ENCODE data around the gene TCF20.

TCF20 gene

DNA sequence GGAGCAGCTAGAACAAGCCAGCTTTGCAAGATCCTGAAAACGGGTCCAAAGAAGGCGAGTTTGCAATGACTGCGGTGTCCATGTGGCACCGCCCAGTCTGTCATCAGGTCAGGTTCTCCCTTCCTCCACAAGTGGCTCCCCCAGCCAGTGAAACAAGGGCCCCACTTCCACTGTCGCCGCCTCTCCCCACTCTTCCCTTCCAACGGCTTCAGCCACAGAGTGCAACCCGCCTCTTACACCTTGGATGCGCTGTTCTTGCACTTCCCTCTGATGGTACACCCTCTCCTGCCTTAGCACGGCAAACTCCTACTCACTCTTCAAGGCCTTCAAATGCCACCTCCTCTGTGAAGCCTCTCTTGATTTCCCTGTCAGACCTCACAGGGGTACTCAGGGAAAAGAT is 10.8 kb upstream of the TCF20 start:
- no peak for DNase-seq

GRCh38 chr22:42280836-42281235 is 10.4 kb upstream of the TCF20 start:
- no peak for DNase-seq

DNA sequence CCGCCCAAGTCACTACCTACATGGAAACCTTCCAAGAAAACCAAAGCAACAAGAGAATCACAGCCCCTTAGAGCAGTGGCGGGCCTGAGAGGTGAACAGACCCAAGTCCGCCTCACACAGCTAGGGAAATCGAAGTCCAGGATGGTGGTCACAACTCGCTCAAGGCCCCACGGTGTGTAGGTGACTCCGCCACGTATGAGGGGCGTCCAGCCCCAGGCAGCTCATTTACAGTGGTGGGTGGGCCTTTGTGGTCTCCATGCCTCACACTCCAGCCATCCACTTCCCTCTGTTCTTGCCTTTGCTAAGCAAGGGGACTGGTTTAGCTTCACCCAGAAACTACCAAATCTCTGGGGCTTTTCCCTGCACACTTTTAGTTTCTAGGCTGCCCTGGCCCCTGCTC is 9.7 kb upstream of the TCF20 start:
- DNase-seq: no peak

DNA sequence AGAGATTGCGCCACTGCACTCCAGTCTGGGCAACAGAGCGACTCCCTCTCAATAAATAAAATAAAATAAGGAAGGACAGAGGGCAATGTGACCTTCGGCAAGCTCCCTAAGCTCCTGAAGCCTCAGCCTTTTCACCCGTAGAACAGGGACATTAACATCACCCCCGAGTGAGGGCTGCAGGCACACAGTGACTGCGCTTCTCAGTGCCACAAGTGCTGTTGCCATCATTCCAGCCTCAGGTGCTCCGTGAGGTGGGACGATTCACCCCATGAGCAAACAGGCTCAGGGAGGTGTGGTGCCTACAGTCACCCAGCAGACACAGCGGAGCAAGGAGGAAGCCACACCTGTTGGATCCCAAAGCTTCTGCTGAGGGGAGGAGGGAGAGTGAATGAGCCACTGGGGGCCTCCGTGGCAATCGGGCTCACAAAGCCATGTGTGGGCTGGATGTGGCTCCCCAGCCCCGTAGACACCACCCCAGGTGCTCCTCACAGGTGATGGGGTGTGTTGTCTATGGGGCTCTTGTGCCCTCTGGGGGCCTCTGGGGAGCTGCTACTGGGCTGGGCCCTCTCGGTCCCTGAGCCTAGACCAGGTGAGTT is 9.1 kb upstream of the TCF20 start:
- no peak for DNase-seq

- DNase-seq: no peak
These were observed 7.7 kb upstream of the TCF20 start for GRCh38 chr22:42277988-42278776.

DNA sequence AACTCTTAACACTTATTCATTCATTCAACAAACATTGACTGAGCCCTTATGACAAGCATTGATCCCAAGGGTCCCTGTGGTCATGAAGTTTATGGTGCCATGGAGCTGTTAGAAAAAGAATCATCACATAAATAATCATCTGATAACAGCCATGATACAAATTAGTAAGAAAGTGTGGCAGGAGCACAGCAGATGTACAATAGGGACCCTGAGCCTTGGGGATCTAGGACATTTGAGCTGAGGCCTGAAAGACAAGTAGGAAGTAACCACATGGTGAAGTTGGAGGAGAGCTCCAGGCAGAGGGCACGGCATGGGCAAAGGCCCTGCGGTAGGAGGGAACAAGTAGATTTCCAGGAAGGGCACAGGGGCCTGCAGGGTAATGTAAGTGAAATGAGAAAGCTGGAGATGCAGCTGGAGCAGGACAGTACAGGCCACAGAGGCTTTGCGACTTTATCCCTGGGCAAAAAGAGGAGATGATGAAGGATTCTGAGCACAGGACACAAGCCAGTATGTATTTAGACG is 6.8 kb upstream of the TCF20 start:
- no peak for DNase-seq

GRCh38 chr22:42275970-42276369 is 5.5 kb upstream of the TCF20 start:
- DNase-seq: no peak

DNA sequence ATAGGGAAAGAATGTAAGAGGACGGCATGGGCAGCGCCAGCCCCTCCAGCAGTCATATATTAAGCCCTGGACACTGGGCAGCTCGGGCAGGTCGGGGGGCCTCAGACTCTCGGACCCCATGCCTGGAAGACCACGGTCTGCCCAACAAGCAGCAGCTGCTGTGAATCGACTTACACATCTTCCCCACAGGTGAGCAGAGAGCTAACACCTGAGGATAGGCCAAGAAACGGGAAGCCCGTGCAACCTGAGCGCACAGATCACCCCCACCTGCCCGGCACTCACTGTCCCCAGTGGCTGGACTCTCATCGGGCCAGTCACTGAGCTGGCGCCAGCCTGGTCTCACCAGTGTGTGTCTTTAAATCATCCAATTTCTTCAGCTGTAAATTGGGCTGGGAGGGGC is 4.7 kb upstream of the TCF20 start:
- no peak for DNase-seq

GRCh38 chr22:42273855-42274451 is 3.5 kb upstream of the TCF20 start:
- no peak for DNase-seq

DNA sequence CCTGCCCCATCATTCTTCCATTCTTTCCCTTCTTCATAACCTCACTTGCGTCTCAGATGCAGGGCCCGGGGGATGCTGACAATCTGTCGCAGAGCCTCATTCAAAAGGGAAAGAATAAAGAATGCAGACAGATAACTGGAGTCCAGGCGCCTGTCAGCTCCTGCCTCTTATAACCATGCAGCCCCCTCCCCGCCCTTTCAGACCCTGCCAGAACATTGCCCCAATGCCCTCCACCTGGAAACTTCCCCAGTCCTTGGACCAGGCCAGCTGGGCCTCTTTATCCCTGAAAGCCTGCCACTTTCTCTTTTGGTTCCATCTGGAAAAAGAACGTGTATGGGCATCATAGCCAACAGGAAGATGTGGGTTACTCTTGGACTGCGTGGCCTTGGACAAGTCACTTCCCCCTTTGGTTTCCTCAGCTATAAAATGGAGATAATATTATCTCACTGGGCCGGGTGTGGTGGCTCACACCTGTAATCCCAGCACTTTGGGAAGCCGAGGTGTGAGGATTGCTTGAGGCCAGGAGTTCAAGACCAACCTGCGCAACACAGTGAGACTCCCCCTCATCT is 2.1 kb upstream of the TCF20 start:
- DNase-seq: no peak

DNA sequence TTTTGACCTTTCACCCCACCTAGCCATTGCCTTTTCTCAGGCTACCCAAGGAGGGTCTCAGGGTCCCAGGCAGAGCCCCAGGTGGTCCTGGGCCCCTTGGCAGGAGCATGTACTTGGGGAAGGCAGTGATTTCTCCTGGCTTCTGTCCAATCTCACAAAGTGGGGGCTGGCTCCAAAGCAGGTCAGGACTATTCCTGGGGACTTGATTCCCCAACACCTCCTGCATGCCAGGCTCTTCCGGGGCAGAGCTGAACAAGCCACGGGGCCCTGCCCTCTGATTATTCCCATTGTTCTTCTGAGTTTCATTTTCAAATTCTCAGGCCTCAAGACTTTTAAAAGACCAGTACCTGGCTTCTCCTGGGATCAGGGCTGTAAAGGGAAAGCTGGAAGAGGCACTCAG is 1.5 kb upstream of the TCF20 start:
- DNase-seq: no peak

DNA sequence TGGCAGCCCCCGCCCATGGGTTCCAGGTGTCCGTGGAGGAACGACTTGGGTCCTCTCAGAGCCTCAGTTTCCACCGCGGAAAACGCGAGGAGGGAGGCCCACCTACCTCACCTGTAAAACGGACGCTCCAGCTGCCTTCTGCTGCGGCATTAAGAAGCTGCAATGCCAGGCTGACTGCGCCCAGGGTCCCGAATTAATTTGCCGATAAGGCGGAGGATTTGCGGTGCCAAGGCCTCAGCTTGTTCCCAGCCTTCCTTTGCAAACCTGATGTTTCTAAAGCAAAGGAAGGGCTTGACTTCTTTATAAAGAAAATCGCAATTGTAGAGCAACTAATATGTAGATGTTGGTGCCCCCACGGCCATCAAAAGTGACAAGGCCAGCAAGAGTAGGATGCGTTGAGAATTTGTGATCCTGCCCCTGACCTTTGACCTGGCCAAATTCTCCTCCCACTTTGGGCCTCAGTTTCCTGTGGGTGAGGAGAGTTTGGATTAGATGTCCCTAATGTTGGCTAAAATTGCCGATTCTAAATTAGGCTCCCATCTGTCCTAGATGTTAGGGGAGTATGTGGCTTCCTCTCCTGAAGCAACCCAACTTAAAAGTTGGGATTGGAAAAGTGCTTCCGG is 849 bp upstream of the TCF20 start:
- DNase-seq: no peak

- no peak for DNase-seq
These were observed 310 bp downstream of the TCF20 start for GRCh38 chr22:42270176-42270509.

DNA sequence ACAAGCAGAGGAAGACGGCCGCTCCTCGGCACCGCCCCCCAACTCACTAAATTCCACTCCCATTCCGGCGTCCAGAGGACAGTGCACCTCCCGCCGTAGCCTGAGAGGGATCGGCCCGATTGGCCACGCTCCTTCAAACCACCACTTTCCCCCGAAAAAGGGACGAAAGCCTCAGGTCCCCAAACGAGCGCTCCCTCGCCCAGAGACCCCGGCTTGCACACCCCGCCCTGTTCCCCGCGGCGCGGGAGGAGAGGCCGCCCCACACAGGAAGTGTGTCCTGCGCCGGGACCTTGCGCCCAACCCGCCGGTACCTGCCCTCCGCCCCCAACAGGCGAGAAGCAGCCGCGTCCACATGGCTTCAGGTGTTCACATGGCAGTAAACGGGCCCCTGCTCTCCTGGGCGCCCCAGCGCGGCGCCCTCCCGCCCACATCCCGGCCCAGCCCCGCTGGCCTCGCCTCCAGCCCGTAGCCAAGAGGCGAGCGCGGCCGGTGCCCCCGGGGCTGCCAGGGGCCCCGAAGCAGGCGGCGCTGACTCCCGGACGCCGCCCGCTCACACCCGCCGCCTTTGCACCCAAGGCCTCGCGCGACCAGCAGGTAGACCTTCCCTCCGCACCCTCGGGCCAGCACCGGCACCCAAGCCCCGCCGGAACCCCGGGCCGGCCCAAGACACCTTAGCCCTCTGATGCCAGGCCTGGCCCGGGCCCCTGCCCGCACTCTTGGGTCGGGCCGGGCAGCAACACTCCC is 849 bp downstream of the TCF20 start:
- no peak for DNase-seq

GRCh38 chr22:42268852-42269410 is 1.5 kb downstream of the TCF20 start:
- no peak for DNase-seq

DNA sequence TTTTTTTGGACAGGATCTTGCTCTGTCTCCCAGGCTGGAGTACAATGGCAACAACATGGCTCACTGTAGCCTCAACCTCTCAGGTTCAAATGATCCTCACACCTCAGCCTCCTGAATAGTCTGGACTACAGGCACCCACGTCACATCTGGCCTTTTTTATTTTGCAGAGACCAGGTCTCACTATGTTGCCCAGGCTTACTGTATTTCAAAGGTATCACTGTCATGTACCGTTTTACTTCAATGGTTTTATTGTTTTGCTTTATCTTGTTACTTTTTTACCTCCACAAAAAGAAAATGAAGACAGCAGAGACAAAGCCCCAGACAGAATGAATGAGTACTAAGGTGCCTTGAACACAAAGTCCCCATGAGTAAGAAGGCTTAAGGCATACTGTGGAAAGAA is 5.1 kb downstream of the TCF20 start:
- DNase-seq: no peak

GRCh38 chr22:42263944-42264343 is 6.5 kb downstream of the TCF20 start:
- DNase-seq: no peak

DNA sequence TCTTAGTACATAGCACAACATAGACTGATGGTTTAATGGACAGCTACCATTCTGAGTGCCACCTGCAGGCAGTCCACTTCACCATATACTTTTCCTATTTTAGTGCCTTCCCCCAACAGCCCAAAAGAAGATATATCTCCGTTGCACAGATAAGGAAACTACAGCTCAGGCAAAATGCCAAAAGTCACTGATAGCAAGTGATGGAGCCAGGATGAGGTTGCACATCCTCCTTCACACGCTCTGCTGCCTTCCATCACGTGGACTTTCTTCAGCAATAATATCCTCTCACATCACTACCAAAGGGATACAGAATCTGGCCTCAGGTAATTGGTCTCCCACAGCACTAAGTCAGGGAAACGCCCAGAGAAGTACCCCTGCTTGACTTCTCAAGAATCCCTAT is 7.5 kb downstream of the TCF20 start:
- DNase-seq: no peak

GRCh38 chr22:42261296-42261695 is 9.2 kb downstream of the TCF20 start:
- DNase-seq: no peak

DNA sequence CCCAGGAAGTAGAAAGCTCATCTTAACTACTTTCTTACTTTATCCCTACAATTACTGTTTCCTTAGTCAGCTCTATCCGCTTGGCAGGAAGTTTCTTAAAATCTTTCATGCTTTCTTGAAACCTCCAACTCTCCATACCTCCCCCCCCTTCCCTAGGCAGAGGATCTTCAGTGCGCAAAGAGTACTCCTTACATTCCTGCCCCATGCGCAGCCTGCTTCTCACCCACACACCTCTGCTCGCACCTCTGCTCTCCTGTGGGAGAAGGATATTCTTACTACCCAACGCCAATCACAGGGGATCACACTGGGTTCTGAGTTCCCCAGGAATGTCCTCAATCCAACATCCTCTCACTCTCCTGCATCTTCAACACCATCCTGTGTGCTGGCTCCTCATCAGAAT is 12.3 kb downstream of the TCF20 start:
- DNase-seq: no peak

DNA sequence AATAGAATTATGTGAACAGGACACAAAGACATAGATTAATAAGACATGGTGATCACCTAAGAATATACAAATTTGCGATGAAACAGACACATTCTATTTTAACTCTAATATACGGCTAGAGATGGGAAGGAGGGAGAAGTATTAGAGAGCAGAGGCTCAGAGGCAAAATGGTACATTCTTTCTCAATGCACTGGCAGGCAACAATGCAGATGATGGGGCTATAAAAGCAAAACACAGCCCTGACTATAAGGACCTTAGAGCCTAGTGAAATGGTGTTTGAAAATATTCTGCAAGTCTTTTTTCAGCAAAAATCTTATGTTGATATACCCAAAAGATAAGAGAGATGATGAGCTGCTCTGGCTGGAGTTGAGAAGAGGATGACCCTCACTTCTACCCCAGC is 13.1 kb downstream of the TCF20 start:
- no peak for DNase-seq

- no peak for DNase-seq
These were observed 13.5 kb downstream of the TCF20 start for GRCh38 chr22:42256930-42257329.

DNA sequence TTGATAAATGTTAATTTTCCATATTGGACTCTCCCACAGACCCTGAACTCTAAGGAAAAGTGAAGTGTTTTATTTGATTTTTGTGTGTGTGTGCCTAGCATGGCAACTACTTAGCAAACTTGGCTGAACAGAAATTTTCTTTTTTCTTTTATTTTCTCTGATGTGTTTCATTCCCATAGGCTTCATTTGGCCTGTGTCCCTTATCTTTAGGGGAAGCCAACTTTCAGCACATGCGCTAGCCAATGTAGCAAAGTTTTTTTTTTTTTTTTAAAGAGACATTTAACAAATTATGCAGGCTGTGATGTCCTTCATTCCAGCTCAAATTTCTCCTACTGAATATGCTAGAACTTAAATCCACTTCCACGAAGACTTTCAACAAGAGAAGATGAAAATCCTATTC is 14.2 kb downstream of the TCF20 start:
- DNase-seq: no peak
